Measurements from ENCODE around the gene KRT25. TPM values are rescaled to one million over a fixed set of nuclear protein-coding genes. Genes with fewer than 3 reads are reported as not detected.

Gene KRT25
- total RNA-seq, 1 experiment from 2014 or later = not detected

DNA sequence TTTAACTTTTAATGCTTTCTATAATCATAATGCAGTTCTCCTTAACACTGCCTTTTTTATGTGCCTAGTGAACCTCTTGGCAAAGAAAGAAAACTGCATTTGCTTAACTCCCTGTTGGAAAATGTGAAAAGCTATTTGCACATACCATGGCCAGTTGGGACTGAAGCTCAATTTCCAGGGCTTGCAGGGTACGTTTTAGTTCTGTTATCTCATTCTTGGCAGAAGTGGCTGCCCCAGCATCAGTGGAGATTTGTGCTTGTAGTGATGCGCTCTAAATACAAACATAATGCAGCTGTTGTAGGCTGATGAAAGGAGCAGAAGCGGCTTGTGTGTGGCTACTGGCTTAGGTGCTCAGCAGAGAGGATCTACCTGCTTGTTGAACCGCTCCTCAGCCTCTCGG lies 55.3 kb downstream of the KRT25 start:
- Histone ChIP-seq H2AFZ (ENCODE audit: low read depth, low read length, poor library complexity, severe bottlenecking) (no peak overlapping the region), H3K4me2 (ENCODE audit: low read length) (no peak overlapping the region), H3K9ac (ENCODE audit: low read length) (no peak overlapping the region), H3K4me3 (replicated peaks in 1 of 2; ENCODE audit: low read depth in 1 of 2, low read length in 2 of 2) (no peak overlapping the region), H3K4me1 (ENCODE audit: control insufficient read depth in 1 of 2, insufficient read depth in 2 of 2, low read length in 2 of 2) (no peaks in the 10 kb centered on the region), H3K36me3 (ENCODE audit: control insufficient read depth in 1 of 2, insufficient read depth in 2 of 2, low read length in 2 of 2) (no peaks in the 10 kb centered on the region), H3K79me2 (ENCODE audit: insufficient read depth, low read length) (no peaks in the 10 kb centered on the region), H3K27ac (ENCODE audit: low read depth, low read length) (no peak overlapping the region), H3K9me3 (ENCODE audit: control insufficient read depth in 1 of 2, insufficient read depth in 1 of 2, low read depth in 1 of 2, low read length in 2 of 2) (no peaks in the 10 kb centered on the region), H3K9me2 (ENCODE audit: insufficient read depth) (no peaks in the 10 kb centered on the region), H4K20me1 (ENCODE audit: insufficient read depth) (no peaks in the 10 kb centered on the region), H3K27me3 (ENCODE audit: insufficient read depth, low read length) (no peaks in the 10 kb centered on the region)
- intact Hi-C loops (cut with micrococcal nuclease) = no loop called here
- no TSS peak for BruUV-seq (replicated peaks)
- ChIA-PET CTCF (interaction anchor here (1.1 to 1.4 kb wide), 2 partner anchors 15 to 84 kb away, joined by 3 read pairs; no protein-coding TSS in a partner anchor), POLR2A (no interaction called here), RAD21 (ENCODE audit: low non-redundant PET in 1 of 2, low total read pairs in 2 of 2, uncharacterized antibody in 2 of 2, unreplicated experiment in 2 of 2) (no interaction called here)
- DNase-seq (ENCODE audit: low read depth, low spot score) (no peak), ATAC-seq (no peak)
- no peak for TF ChIP-seq SIN3A (IDR thresholded peaks at IDR 0.05; ENCODE audit: low read depth)
- TF ChIP-seq, protein P1, sequence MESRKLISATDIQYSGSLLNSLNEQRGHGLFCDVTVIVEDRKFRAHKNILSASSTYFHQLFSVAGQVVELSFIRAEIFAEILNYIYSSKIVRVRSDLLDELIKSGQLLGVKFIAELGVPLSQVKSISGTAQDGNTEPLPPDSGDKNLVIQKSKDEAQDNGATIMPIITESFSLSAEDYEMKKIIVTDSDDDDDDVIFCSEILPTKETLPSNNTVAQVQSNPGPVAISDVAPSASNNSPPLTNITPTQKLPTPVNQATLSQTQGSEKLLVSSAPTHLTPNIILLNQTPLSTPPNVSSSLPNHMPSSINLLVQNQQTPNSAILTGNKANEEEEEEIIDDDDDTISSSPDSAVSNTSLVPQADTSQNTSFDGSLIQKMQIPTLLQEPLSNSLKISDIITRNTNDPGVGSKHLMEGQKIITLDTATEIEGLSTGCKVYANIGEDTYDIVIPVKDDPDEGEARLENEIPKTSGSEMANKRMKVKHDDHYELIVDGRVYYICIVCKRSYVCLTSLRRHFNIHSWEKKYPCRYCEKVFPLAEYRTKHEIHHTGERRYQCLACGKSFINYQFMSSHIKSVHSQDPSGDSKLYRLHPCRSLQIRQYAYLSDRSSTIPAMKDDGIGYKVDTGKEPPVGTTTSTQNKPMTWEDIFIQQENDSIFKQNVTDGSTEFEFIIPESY (IDR thresholded peaks at IDR 0.05; ENCODE audit: extremely low read depth, insufficient replicate concordance, low read length) = no peak

DNA sequence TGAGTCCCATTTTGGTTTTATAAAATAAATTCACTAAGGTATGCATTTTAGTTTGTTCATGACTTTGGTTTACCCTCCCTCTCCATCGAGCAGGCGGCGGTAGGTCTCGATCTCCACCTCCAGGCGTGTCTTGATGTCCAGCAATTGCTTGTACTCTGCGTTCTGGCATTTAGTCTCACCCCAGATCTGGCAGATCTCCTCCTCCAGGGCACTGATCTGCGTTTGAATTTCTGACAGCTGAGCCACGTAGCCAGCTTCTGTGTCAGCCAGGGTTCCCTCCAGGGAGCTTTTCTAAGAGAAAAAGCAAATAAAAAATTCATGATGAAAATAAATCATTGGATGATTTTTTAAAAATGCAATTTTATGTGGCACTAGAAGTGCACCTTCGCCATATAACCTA lies 55.8 kb downstream of the KRT25 start:
- DNase-seq (ENCODE audit: low read depth, low spot score) (no peak), ATAC-seq (no peak)
- no peak overlapping the region for H2AFZ ChIP-seq (ENCODE audit: low read depth, low read length, poor library complexity, severe bottlenecking)
- H3K27me3 ChIP-seq (ENCODE audit: insufficient read depth, low read length) = no peaks in the 10 kb centered on the region
- no peaks in the 10 kb centered on the region for H4K20me1 ChIP-seq (ENCODE audit: insufficient read depth)
- H3K9me2 ChIP-seq (ENCODE audit: insufficient read depth) = no peaks in the 10 kb centered on the region
- no peaks in the 10 kb centered on the region for H3K4me1 ChIP-seq (ENCODE audit: control insufficient read depth in 1 of 2, insufficient read depth in 2 of 2, low read length in 2 of 2)
- ChIA-PET RAD21 (ENCODE audit: low non-redundant PET in 1 of 2, low total read pairs in 2 of 2, uncharacterized antibody in 2 of 2, unreplicated experiment in 2 of 2) (no interaction called here), CTCF (interaction anchor here (1.1 to 1.4 kb wide), 2 partner anchors 15 to 84 kb away, joined by 3 read pairs; no protein-coding TSS in a partner anchor), POLR2A (no interaction called here)
- no peaks in the 10 kb centered on the region for H3K9me3 ChIP-seq (ENCODE audit: control insufficient read depth in 1 of 2, insufficient read depth in 1 of 2, low read depth in 1 of 2, low read length in 2 of 2)
- no TSS peak for BruUV-seq (replicated peaks)
- no peak overlapping the region for H3K4me3 ChIP-seq (replicated peaks in 1 of 2; ENCODE audit: low read depth in 1 of 2, low read length in 2 of 2)
- no peak overlapping the region for H3K9ac ChIP-seq (ENCODE audit: low read length)
- H3K27ac ChIP-seq (ENCODE audit: low read depth, low read length) = no peak overlapping the region
- H3K79me2 ChIP-seq (ENCODE audit: insufficient read depth, low read length) = no peaks in the 10 kb centered on the region
- H3K36me3 ChIP-seq (ENCODE audit: control insufficient read depth in 1 of 2, insufficient read depth in 2 of 2, low read length in 2 of 2) = no peaks in the 10 kb centered on the region
- intact Hi-C loops (cut with micrococcal nuclease) = no loop called here
- no peak overlapping the region for H3K4me2 ChIP-seq (ENCODE audit: low read length)
- TF ChIP-seq YY1 (IDR thresholded peaks at IDR 0.05; ENCODE audit: extremely low read depth, insufficient replicate concordance, low read depth, low read length) (no peak), SP1 (IDR thresholded peaks at IDR 0.05; ENCODE audit: low read depth) (no peak), POLR2AphosphoS5 (IDR thresholded peaks at IDR 0.05; ENCODE audit: low read depth, low read length) (no peak)
- TF ChIP-seq, protein P2, sequence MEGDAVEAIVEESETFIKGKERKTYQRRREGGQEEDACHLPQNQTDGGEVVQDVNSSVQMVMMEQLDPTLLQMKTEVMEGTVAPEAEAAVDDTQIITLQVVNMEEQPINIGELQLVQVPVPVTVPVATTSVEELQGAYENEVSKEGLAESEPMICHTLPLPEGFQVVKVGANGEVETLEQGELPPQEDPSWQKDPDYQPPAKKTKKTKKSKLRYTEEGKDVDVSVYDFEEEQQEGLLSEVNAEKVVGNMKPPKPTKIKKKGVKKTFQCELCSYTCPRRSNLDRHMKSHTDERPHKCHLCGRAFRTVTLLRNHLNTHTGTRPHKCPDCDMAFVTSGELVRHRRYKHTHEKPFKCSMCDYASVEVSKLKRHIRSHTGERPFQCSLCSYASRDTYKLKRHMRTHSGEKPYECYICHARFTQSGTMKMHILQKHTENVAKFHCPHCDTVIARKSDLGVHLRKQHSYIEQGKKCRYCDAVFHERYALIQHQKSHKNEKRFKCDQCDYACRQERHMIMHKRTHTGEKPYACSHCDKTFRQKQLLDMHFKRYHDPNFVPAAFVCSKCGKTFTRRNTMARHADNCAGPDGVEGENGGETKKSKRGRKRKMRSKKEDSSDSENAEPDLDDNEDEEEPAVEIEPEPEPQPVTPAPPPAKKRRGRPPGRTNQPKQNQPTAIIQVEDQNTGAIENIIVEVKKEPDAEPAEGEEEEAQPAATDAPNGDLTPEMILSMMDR (IDR thresholded peaks at IDR 0.05 in 2 of 3, conservative IDR thresholded peaks at IDR 0.05 in 1 of 3; ENCODE audit: borderline replicate concordance in 1 of 3, insufficient read depth in 1 of 3, low read depth in 2 of 3, low read length in 2 of 3) = no peak
- TF ChIP-seq, protein P3, sequence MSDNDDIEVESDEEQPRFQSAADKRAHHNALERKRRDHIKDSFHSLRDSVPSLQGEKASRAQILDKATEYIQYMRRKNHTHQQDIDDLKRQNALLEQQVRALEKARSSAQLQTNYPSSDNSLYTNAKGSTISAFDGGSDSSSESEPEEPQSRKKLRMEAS (IDR thresholded peaks at IDR 0.05) = no peak
- TF ChIP-seq, protein P4, sequence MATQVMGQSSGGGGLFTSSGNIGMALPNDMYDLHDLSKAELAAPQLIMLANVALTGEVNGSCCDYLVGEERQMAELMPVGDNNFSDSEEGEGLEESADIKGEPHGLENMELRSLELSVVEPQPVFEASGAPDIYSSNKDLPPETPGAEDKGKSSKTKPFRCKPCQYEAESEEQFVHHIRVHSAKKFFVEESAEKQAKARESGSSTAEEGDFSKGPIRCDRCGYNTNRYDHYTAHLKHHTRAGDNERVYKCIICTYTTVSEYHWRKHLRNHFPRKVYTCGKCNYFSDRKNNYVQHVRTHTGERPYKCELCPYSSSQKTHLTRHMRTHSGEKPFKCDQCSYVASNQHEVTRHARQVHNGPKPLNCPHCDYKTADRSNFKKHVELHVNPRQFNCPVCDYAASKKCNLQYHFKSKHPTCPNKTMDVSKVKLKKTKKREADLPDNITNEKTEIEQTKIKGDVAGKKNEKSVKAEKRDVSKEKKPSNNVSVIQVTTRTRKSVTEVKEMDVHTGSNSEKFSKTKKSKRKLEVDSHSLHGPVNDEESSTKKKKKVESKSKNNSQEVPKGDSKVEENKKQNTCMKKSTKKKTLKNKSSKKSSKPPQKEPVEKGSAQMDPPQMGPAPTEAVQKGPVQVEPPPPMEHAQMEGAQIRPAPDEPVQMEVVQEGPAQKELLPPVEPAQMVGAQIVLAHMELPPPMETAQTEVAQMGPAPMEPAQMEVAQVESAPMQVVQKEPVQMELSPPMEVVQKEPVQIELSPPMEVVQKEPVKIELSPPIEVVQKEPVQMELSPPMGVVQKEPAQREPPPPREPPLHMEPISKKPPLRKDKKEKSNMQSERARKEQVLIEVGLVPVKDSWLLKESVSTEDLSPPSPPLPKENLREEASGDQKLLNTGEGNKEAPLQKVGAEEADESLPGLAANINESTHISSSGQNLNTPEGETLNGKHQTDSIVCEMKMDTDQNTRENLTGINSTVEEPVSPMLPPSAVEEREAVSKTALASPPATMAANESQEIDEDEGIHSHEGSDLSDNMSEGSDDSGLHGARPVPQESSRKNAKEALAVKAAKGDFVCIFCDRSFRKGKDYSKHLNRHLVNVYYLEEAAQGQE (IDR thresholded peaks at IDR 0.05; ENCODE audit: low read depth) = no peak
- TF ChIP-seq, protein P1 (IDR thresholded peaks at IDR 0.05; ENCODE audit: extremely low read depth, insufficient replicate concordance, low read length) = no peak

Data from HCT116 (cell line).